Measurements from ENCODE around the gene MTX1. TPM values are rescaled to one million over a fixed set of nuclear protein-coding genes. Genes with fewer than 3 reads are reported as not detected.

MTX1 gene
- total RNA-seq, 4 donors from 2014 or later, result 14.4 to 26.9 (median 24.6) TPM

GRCh38 chr1:155177192-155177917 lies 31.1 kb upstream of the MTX1 start:
- H3K27me3 ChIP-seq, result peaks cover 15 to 21% (median 18%) of the 10 kb centered on the region in 3 donors
- in situ Hi-C loops (cut with MboI; ENCODE audit: low sequenced_read_pairs in 4 of 4), result no loop called here
- no peak overlapping the region for H3K27ac ChIP-seq
- TF ChIP-seq, protein P1, sequence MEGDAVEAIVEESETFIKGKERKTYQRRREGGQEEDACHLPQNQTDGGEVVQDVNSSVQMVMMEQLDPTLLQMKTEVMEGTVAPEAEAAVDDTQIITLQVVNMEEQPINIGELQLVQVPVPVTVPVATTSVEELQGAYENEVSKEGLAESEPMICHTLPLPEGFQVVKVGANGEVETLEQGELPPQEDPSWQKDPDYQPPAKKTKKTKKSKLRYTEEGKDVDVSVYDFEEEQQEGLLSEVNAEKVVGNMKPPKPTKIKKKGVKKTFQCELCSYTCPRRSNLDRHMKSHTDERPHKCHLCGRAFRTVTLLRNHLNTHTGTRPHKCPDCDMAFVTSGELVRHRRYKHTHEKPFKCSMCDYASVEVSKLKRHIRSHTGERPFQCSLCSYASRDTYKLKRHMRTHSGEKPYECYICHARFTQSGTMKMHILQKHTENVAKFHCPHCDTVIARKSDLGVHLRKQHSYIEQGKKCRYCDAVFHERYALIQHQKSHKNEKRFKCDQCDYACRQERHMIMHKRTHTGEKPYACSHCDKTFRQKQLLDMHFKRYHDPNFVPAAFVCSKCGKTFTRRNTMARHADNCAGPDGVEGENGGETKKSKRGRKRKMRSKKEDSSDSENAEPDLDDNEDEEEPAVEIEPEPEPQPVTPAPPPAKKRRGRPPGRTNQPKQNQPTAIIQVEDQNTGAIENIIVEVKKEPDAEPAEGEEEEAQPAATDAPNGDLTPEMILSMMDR (IDR thresholded peaks at IDR 0.05 in 4 of 5, conservative IDR thresholded peaks at IDR 0.05 in 1 of 5), result no peak
- no peak for TF ChIP-seq POLR2A (IDR thresholded peaks at IDR 0.05)
- DNase-seq, result no peak
- H3K9me3 ChIP-seq, result no peaks in the 10 kb centered on the region
- intact Hi-C loops (cut with DNase I; ENCODE audit: low total_unique reads), result no loop called here
- ATAC-seq, result no peak
- no peaks in the 10 kb centered on the region for H3K36me3 ChIP-seq
- H3K4me1 ChIP-seq, result peaks cover 9% of the 10 kb centered on the region in 2 donors
- H3K4me3 ChIP-seq, result no peak overlapping the region

DNA sequence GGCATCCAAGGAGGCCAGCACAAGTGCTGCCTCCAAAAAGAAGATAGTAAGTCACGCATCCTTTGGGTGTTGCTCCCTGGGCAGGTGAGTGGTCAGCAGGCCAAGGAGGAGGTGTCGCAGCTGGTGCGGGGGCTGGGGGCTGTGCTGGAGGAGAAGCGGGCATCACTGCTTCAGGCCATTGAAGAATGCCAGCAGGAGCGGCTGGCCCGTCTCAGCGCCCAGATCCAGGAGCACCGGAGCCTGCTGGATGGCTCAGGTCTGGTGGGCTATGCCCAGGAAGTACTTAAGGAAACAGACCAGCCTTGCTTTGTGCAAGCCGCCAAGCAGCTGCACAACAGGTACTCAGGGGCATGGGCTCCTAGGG lies 30.6 kb upstream of the MTX1 start:
- Histone ChIP-seq H3K27ac (no peak overlapping the region), H3K9me3 (no peaks in the 10 kb centered on the region), H3K4me3 (no peak overlapping the region), H3K4me1 (peaks cover 6 to 9% of the 10 kb centered on the region in 2 donors), H3K36me3 (no peaks in the 10 kb centered on the region), H3K27me3 (peaks cover 15 to 21% (median 18%) of the 10 kb centered on the region in 3 donors)
- TF ChIP-seq, protein P1 (IDR thresholded peaks at IDR 0.05 in 4 of 5, conservative IDR thresholded peaks at IDR 0.05 in 1 of 5), result no peak
- no peak for TF ChIP-seq POLR2A (IDR thresholded peaks at IDR 0.05)
- in situ Hi-C loops (cut with MboI; ENCODE audit: low sequenced_read_pairs in 4 of 4), result no loop called here
- DNase-seq (no peak), ATAC-seq (no peak)
- intact Hi-C loops (cut with DNase I; ENCODE audit: low total_unique reads), result no loop called here

GRCh38 chr1:155178441-155179111 lies 29.9 kb upstream of the MTX1 start:
- in situ Hi-C loops (cut with MboI; ENCODE audit: low sequenced_read_pairs in 4 of 4) (no loop called here), intact Hi-C loops (cut with DNase I; ENCODE audit: low total_unique reads) (no loop called here)
- Histone ChIP-seq H3K4me1 (peaks cover 2 to 6% of the 10 kb centered on the region in 2 donors), H3K36me3 (no peaks in the 10 kb centered on the region), H3K4me3 (no peak overlapping the region), H3K27me3 (peaks cover 15 to 20% (median 17%) of the 10 kb centered on the region in 3 donors), H3K27ac (no peak overlapping the region), H3K9me3 (no peaks in the 10 kb centered on the region)
- DNase-seq, result no peak
- ATAC-seq, result no peak
- TF ChIP-seq POLR2A (IDR thresholded peaks at IDR 0.05), result no peak
- TF ChIP-seq, protein P1 (IDR thresholded peaks at IDR 0.05 in 4 of 5, conservative IDR thresholded peaks at IDR 0.05 in 1 of 5), result no peak

DNA sequence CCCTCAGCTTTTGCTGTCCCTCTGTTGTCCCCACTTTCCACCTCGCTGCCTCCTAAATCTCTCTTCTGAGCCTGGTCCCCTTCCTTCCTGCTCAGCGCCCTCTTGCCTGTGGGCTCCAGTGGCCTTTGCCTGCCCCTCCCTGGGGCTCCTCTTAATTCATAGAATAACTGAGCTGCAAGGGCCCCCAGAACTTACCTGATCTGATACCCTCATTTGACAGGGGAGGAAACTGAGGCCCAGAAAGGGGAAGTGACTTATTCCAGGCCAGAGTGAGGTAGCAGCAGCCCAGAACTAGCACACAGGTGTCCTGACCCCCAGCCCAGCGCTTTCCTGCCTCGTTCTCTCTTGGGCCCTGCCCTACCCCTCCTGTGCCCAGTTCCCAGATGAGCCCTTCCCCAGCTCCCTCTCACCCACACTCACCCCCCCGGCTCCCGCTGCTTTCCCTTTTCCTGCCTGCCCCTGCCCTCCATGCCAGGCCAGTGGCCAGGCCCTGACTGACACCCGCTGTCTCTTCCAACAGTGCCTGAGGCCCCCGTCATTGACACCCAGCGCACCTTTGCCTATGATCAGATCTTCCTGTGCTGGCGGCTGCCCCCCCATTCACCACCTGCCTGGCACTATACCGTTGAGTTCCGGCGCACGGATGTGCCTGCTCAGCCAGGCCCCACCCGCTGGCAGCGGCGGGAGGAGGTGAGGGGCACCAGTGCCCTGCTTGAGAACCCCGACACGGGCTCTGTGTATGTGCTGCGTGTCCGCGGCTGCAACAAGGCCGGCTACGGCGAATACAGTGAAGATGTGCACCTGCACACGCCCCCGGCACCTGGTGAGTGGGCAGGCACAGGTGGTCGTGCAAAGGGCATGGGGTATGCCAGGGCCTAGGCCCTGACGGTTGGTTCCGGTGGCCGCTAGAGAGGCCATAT lies 29.1 kb upstream of the MTX1 start:
- ATAC-seq (no peak), DNase-seq (no peak)
- in situ Hi-C loops (cut with MboI; ENCODE audit: low sequenced_read_pairs in 4 of 4), result no loop called here
- intact Hi-C loops (cut with DNase I; ENCODE audit: low total_unique reads), result no loop called here
- no peak overlapping the region for H3K4me3 ChIP-seq
- no peak overlapping the region for H3K27ac ChIP-seq
- no peak for TF ChIP-seq POLR2A (IDR thresholded peaks at IDR 0.05)
- TF ChIP-seq, protein P1 (IDR thresholded peaks at IDR 0.05 in 4 of 5, conservative IDR thresholded peaks at IDR 0.05 in 1 of 5), result no peak
- H3K27me3 ChIP-seq, result peaks cover 7 to 12% (median 11%) of the 10 kb centered on the region in 3 donors
- H3K36me3 ChIP-seq, result no peaks in the 10 kb centered on the region
- H3K9me3 ChIP-seq, result no peaks in the 10 kb centered on the region
- H3K4me1 ChIP-seq, result peaks cover 0 to under 1% of the 10 kb centered on the region in 2 donors

All from gastrocnemius medialis (tissue), 4 donors.